GM19395 (cell line): ENCODE data around the gene LIMA1.
"Not testable (repeated sequence)": the region's sequence is repeated elsewhere in the genome, so short reads cannot be mapped to it uniquely, and the experiment has no call there.

Source experiments
- ATAC-seq: cut with Tn5 transposase; IDR thresholded peaks from one replicate; pipeline ENCODE4 v1.9.1; 2021; ENCODE audit warnings: mild to moderate bottlenecking, moderate library complexity; ENCODE audit not compliant: unreplicated experiment

LIMA1 gene

GRCh38 chr12:50248883-50249282 is 34.4 kb downstream of the LIMA1 start:
- no peak for ATAC-seq

- no peak for ATAC-seq
Observed at GRCh38 chr12:50248411-50248810, 34.9 kb downstream of the LIMA1 start.

- not testable (repeated sequence) for ATAC-seq
Observed at GRCh38 chr12:50247665-50248064, 35.7 kb downstream of the LIMA1 start.

- peak; percentile 70 for ATAC-seq
Observed at GRCh38 chr12:50246873-50247612, 36.3 kb downstream of the LIMA1 start.

GRCh38 chr12:50246197-50246865 is 37.0 kb downstream of the LIMA1 start:
- no peak for ATAC-seq

- ATAC-seq: no peak
Observed at GRCh38 chr12:50243507-50243906, 39.8 kb downstream of the LIMA1 start.

- no peak for ATAC-seq
Observed at GRCh38 chr12:50242751-50243191, 40.5 kb downstream of the LIMA1 start.

GRCh38 chr12:50241178-50241577 is 42.1 kb downstream of the LIMA1 start:
- ATAC-seq: no peak

- ATAC-seq: no peak
Observed at GRCh38 chr12:50240792-50241114, 42.6 kb downstream of the LIMA1 start.

- no peak for ATAC-seq
Observed at GRCh38 chr12:50240096-50240791, 43.1 kb downstream of the LIMA1 start.

GRCh38 chr12:50239355-50239891 is 43.9 kb downstream of the LIMA1 start:
- no peak for ATAC-seq

GRCh38 chr12:50234347-50234746 is 49.0 kb downstream of the LIMA1 start:
- ATAC-seq: no peak

GRCh38 chr12:50232771-50233209 is 50.5 kb downstream of the LIMA1 start:
- ATAC-seq: no peak

- ATAC-seq: no peak
Observed at GRCh38 chr12:50232206-50232605, 51.1 kb downstream of the LIMA1 start.

GRCh38 chr12:50231346-50231745 is 52.0 kb downstream of the LIMA1 start:
- no peak for ATAC-seq

- ATAC-seq: no peak
Observed at GRCh38 chr12:50230217-50230616, 53.1 kb downstream of the LIMA1 start.

GRCh38 chr12:50224026-50224692 is 59.2 kb downstream of the LIMA1 start:
- ATAC-seq: no peak

GRCh38 chr12:50222275-50222783 is 61.0 kb downstream of the LIMA1 start:
- peak; percentile 39 for ATAC-seq

- ATAC-seq: no peak
Observed at GRCh38 chr12:50221228-50222008, 61.9 kb downstream of the LIMA1 start.

- ATAC-seq: peak; percentile 59
Observed at GRCh38 chr12:50220363-50220995, 62.8 kb downstream of the LIMA1 start.
